ENCODE results near the gene PPP1R12B.

PPP1R12B gene

GRCh38 chr1:202585590-202585933, 237.1 kb downstream of the PPP1R12B start:
- no peaks in the 10 kb centered on the region for H3K9me3 ChIP-seq (ENCODE audit: severe bottlenecking)
- H3K27me3 ChIP-seq (ENCODE audit: insufficient read depth, low read depth, severe bottlenecking) = no peaks in the 10 kb centered on the region
- DNase-seq = no peak
- H3K4me3 ChIP-seq (ENCODE audit: low read depth, low read length) = no peak overlapping the region
- H3K36me3 ChIP-seq = peaks cover 11% of the 10 kb centered on the region
- H3K27ac ChIP-seq = no peak overlapping the region
- TF ChIP-seq CTCF (IDR thresholded peaks at IDR 0.05; ENCODE audit: low read depth, low read length) = no peak

- TF ChIP-seq CTCF (IDR thresholded peaks at IDR 0.05; ENCODE audit: low read depth, low read length) = no peak
- H3K27me3 ChIP-seq (ENCODE audit: insufficient read depth, low read depth, severe bottlenecking) = no peaks in the 10 kb centered on the region
- no peak overlapping the region for H3K4me3 ChIP-seq (ENCODE audit: low read depth, low read length)
- no peak overlapping the region for H3K27ac ChIP-seq
- H3K36me3 ChIP-seq = peaks cover 5% of the 10 kb centered on the region
- H3K9me3 ChIP-seq (ENCODE audit: severe bottlenecking) = no peaks in the 10 kb centered on the region
- DNase-seq = no peak
Observed at GRCh38 chr1:202586018-202586821, 237.7 kb downstream of the PPP1R12B start.

GRCh38 chr1:202586871-202587270, 238.4 kb downstream of the PPP1R12B start:
- DNase-seq = no peak
- no peaks in the 10 kb centered on the region for H3K27me3 ChIP-seq (ENCODE audit: insufficient read depth, low read depth, severe bottlenecking)
- H3K4me3 ChIP-seq (ENCODE audit: low read depth, low read length) = no peak overlapping the region
- no peaks in the 10 kb centered on the region for H3K9me3 ChIP-seq (ENCODE audit: severe bottlenecking)
- H3K36me3 ChIP-seq = peaks cover 3% of the 10 kb centered on the region; the same call in 1 of the 2 replicates
- H3K27ac ChIP-seq = no peak overlapping the region
- no peak for TF ChIP-seq CTCF (IDR thresholded peaks at IDR 0.05; ENCODE audit: low read depth, low read length)

GRCh38 chr1:202587859-202588485, 239.5 kb downstream of the PPP1R12B start:
- no peaks in the 10 kb centered on the region for H3K27me3 ChIP-seq (ENCODE audit: insufficient read depth, low read depth, severe bottlenecking)
- no peaks in the 10 kb centered on the region for H3K9me3 ChIP-seq (ENCODE audit: severe bottlenecking)
- no peak for DNase-seq
- peaks cover 3% of the 10 kb centered on the region; the same call in 1 of the 2 replicates for H3K36me3 ChIP-seq
- TF ChIP-seq CTCF (IDR thresholded peaks at IDR 0.05; ENCODE audit: low read depth, low read length) = no peak
- no peak overlapping the region for H3K4me3 ChIP-seq (ENCODE audit: low read depth, low read length)
- H3K27ac ChIP-seq = no peak overlapping the region

GRCh38 chr1:202588503-202589189, 240.1 kb downstream of the PPP1R12B start:
- DNase-seq = no peak
- TF ChIP-seq CTCF (IDR thresholded peaks at IDR 0.05; ENCODE audit: low read depth, low read length) = no peak
- H3K9me3 ChIP-seq (ENCODE audit: severe bottlenecking) = no peaks in the 10 kb centered on the region
- H3K27ac ChIP-seq = no peak overlapping the region
- no peaks in the 10 kb centered on the region for H3K27me3 ChIP-seq (ENCODE audit: insufficient read depth, low read depth, severe bottlenecking)
- peaks cover 3% of the 10 kb centered on the region; the same call in 1 of the 2 replicates for H3K36me3 ChIP-seq
- no peak overlapping the region for H3K4me3 ChIP-seq (ENCODE audit: low read depth, low read length)
